Melanocyte of skin (primary cell): ENCODE data around the gene THSD4. TPM values are rescaled to one million over a fixed set of nuclear protein-coding genes. Genes with fewer than 3 reads are reported as not detected.

Experiments used
- total RNA-seq, 2 donors: library from RNA; depleted of rRNA; stranded (reverse); fragments of >200 nt; gene quantifications; 2 replicates each; pipeline ENCODE4 v1.2.3, GENCODE V29; 2012

THSD4 gene
- total RNA-seq, result under 1 TPM in 1 of 2 donors, not detected in 1; under 0.01 TPM

DNA sequence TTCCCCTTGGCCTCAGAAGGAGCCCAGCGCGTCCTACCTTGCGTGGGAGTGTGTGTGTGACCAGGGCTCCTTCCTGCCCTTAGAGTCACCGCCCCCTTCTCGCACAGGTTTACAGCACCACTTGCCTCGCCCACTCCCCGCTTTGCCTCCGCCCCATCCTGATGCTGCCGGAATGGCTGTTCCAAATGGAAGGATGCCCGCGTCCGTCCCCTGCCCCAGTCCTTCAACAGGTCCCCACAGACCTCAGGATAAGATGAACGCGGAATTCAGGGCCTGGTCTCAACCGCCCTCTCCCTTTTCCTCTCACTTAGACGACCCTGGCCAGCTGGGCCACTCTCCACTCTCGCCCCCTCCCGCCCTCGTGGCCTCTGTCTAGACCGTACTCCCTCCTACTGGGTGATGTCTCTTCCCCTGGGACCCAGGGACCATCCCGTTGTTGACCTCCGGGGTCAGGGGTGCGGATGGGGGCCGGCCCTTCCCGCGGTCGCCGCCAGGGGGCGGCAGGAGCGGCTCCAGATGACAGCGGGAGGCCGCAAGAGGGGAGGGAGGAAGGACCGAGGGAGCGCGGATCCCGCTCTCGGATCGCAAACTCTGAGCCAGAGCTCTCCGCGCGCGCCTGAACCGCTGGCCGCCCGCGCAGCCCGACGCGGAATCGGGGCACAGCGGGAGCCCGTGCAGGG lies at the start of gene THSD4:
TSS of gene THSD4 (plus strand) at position 585 of the 680 bp plus-strand sequence.

DNA sequence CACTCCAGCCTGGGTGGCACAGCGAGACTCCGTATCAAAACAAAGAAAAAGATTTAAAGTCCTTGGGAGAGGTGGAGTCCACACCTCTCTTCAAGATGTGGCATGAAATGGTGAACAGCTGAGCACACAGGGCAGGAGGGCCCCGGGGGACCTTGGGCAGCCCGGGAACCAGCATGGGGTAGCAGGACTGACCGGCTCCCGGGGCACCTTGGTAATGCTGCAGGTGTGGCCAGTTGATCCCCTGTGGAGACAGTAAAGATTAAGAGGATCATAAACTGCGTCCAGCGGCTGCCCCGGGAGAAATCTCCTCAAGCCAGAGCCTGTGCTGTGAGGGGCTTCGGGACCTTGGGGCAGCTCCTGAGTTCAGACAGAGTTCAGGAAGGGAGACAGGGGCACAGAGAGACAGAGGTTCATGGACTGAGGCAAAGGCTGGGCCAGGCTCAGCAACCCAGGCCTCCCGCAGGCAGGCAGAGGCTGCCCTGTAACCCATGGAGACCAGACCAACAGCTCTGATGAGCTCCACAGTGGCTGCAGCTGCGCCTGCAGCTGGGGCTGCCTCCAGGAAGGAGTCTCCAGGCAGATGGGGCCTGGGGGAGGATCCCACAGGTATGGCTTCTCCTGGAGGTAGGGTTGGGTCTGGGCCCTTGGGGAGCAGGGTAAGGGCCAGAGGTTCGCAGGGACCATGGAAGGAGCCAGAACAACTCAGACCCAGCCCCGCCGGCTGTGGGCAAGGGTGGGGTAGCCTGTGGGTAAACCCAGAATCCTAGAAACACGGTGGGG lies 695.2 kb downstream of the THSD4 start, which contains the start of gene NR2E3:
TSS of gene NR2E3 (plus strand) at position 299 of the 780 bp plus-strand sequence. CDS start at position 489, 190 bp downstream.

Other genes with a start within 250 kb of the THSD4 start
- 1 to 10 TPM; 1.0 to 3.7 TPM for gene THAP10, start 223.0 kb upstream of the THSD4 start, total RNA-seq
- 1 to 10 TPM; 2.8 to 3.7 TPM for gene LRRC49, start 222.6 kb upstream of the THSD4 start, total RNA-seq